ENCODE data around the gene FIBP.

DNA sequence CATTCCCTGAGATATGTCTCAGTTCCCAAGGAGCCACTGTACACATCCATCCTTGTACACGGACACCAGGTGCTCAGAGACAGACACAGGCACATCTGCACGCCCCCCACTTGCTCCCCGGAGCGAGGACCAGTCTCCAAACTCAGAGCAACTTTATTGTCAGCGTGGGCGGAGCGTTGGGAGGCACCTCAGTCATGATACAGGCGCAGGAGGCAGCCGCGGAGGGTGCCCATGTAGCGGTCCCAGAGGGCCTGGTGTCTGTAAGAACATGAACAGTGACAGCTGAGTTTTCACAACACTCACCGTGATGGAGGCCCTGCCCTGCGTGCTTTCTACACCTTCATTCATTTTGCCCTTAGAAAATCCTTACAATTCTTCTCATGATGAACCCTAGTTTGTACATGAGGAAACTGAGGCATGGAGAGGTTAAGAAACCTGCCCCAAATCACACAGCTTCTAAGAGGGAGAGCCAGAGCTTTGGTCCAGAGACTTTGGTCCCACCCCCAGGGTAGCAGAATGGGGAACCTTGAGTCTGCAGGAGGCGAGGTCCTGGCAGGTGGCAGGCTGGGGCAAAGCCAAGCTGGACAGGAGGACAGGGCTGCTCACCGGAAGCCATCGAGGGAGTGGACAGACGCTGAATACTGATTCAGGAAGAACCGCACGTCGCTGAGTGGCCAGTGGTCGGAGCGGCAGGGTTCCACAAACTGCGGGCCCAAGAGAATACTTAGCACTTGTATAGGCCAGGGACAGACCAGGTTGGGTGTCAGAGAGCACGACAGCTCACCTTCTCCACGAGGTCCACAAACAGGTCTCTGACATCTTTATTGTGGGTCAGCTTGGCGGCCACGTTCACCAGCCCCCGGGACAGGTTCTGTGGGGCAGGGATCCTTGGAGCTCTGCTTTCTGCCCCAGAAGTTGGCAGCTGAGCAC is 4.2 kb downstream of the FIBP start:
- TF ChIP-seq, protein P1, sequence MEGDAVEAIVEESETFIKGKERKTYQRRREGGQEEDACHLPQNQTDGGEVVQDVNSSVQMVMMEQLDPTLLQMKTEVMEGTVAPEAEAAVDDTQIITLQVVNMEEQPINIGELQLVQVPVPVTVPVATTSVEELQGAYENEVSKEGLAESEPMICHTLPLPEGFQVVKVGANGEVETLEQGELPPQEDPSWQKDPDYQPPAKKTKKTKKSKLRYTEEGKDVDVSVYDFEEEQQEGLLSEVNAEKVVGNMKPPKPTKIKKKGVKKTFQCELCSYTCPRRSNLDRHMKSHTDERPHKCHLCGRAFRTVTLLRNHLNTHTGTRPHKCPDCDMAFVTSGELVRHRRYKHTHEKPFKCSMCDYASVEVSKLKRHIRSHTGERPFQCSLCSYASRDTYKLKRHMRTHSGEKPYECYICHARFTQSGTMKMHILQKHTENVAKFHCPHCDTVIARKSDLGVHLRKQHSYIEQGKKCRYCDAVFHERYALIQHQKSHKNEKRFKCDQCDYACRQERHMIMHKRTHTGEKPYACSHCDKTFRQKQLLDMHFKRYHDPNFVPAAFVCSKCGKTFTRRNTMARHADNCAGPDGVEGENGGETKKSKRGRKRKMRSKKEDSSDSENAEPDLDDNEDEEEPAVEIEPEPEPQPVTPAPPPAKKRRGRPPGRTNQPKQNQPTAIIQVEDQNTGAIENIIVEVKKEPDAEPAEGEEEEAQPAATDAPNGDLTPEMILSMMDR (IDR thresholded peaks at IDR 0.05) = no peak
- no peak for TF ChIP-seq ZFX (IDR thresholded peaks at IDR 0.05; ENCODE audit: borderline replicate concordance)
